Endothelial cell of umbilical vein (primary cell): Measurements from ENCODE around the gene NFU1.

Source experiments
- POLR2A ChIP-seq: IDR thresholded peaks from 2 replicates; pipeline ENCODE4 v1.6.1; 2012; ENCODE audit warnings: low read depth, mild to moderate bottlenecking, control low read depth, low read length
- TF ChIP-seq, protein P1 (sequence below), 2 donors: IDR thresholded peaks; 1 replicate in 1 of 2; 2 replicates in 1 of 2; pipeline ENCODE4 v1.5.1; 2011; ENCODE audit warnings: low read length in 2 of 2, mild to moderate bottlenecking in 2 of 2, moderate library complexity in 2 of 2, control low read depth in 1 of 2, inconsistent platforms in 1 of 2, low read depth in 1 of 2; ENCODE audit not compliant: insufficient read depth in 1 of 2; ENCODE audit errors: extremely low read depth in 1 of 2
- TF ChIP-seq, protein P2 (sequence below): IDR thresholded peaks from 2 replicates; pipeline ENCODE4 v1.6.1; 2011; ENCODE audit not compliant: insufficient read depth, insufficient read length

DNA sequence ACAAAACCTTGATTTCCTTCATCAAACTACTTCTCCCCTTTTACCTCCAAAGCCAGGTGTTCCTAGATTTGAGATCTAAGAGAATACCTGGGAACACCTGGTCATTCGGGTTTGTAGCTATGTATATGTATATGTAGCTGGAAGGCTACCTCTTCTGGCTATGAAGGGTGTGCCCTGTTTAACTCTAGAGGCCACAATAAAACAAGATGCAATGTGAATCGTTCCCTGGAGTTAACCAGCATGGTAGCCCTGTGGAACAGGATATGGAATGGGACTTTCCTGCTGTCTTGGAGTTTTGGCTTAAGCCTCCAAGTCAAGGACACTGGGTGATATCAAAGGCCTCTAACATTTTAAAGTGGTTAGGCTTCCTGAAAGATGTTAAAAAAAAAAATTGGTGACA lies 17.7 kb upstream of the NFU1 start:
- TF ChIP-seq, protein P1, sequence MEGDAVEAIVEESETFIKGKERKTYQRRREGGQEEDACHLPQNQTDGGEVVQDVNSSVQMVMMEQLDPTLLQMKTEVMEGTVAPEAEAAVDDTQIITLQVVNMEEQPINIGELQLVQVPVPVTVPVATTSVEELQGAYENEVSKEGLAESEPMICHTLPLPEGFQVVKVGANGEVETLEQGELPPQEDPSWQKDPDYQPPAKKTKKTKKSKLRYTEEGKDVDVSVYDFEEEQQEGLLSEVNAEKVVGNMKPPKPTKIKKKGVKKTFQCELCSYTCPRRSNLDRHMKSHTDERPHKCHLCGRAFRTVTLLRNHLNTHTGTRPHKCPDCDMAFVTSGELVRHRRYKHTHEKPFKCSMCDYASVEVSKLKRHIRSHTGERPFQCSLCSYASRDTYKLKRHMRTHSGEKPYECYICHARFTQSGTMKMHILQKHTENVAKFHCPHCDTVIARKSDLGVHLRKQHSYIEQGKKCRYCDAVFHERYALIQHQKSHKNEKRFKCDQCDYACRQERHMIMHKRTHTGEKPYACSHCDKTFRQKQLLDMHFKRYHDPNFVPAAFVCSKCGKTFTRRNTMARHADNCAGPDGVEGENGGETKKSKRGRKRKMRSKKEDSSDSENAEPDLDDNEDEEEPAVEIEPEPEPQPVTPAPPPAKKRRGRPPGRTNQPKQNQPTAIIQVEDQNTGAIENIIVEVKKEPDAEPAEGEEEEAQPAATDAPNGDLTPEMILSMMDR (IDR thresholded peaks at IDR 0.05; ENCODE audit: extremely low read depth in 1 of 2, insufficient read depth in 1 of 2, low read depth in 1 of 2, low read length in 2 of 2) = no peak
- no peak for TF ChIP-seq POLR2A
- TF ChIP-seq, protein P2, sequence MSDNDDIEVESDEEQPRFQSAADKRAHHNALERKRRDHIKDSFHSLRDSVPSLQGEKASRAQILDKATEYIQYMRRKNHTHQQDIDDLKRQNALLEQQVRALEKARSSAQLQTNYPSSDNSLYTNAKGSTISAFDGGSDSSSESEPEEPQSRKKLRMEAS = no peak
